GM18517 (cell line): ENCODE measurements around the gene LRP8.

ENCODE experiments used
- ATAC-seq: cut with Tn5 transposase; IDR thresholded peaks from one replicate; pipeline ENCODE4 v1.9.1; 2021; ENCODE audit warnings: mild to moderate bottlenecking, moderate library complexity; ENCODE audit not compliant: unreplicated experiment

LRP8 gene

GRCh38 chr1:53341521-53341895, 13.6 kb upstream of the LRP8 start:
- no peak for ATAC-seq

- ATAC-seq: no peak
Measured at GRCh38 chr1:53340660-53341520, 13.0 kb upstream of the LRP8 start.

- ATAC-seq: no peak
Measured at GRCh38 chr1:53339736-53340635, 12.1 kb upstream of the LRP8 start.

- no peak for ATAC-seq
Measured at GRCh38 chr1:53338423-53338822, 10.6 kb upstream of the LRP8 start.

GRCh38 chr1:53337499-53337898, 9.6 kb upstream of the LRP8 start:
- ATAC-seq: no peak

- ATAC-seq: no peak
Measured at GRCh38 chr1:53336146-53336545, 8.3 kb upstream of the LRP8 start.

- no peak for ATAC-seq
Measured at GRCh38 chr1:53335661-53336060, 7.8 kb upstream of the LRP8 start.

GRCh38 chr1:53334781-53335180, 6.9 kb upstream of the LRP8 start:
- no peak for ATAC-seq

GRCh38 chr1:53334312-53334711, 6.4 kb upstream of the LRP8 start:
- ATAC-seq: no peak

- no peak for ATAC-seq
Measured at GRCh38 chr1:53332833-53333232, 5.0 kb upstream of the LRP8 start.

GRCh38 chr1:53332186-53332564, 4.3 kb upstream of the LRP8 start:
- ATAC-seq: no peak

- no peak for ATAC-seq
Measured at GRCh38 chr1:53331446-53332185, 3.7 kb upstream of the LRP8 start.

GRCh38 chr1:53330819-53331218, 2.9 kb upstream of the LRP8 start:
- ATAC-seq: no peak

GRCh38 chr1:53328541-53329499, 950 bp upstream of the LRP8 start:
- ATAC-seq: no peak

GRCh38 chr1:53327182-53327913, 522 bp downstream of the LRP8 start:
- no peak for ATAC-seq

GRCh38 chr1:53326598-53327181, 1.2 kb downstream of the LRP8 start:
- ATAC-seq: peak; percentile 20

GRCh38 chr1:53326088-53326597, 1.7 kb downstream of the LRP8 start:
- peak; percentile 86 for ATAC-seq

- no peak for ATAC-seq
Measured at GRCh38 chr1:53325326-53326087, 2.4 kb downstream of the LRP8 start.
